BE2C (cell line): ENCODE results near the gene IFI27L1.

Experiments used
- DNase-seq: peaks from one replicate; pipeline ENCODE4 v3.0.0-alpha.2; 2020
- H3K27me3 ChIP-seq: fragments of 250-450 bp; sonication (Bioruptor Pico); 2 replicates; pipeline ENCODE4 v1.5.1; 2020; ENCODE audit warnings: mild to moderate bottlenecking
- H3K36me3 ChIP-seq: fragments of 250-450 bp; sonication (Bioruptor Pico); 2 replicates; pipeline ENCODE4 v1.5.1; 2020; ENCODE audit warnings: mild to moderate bottlenecking
- H3K4me1 ChIP-seq: fragments of 250-450 bp; sonication (Bioruptor Pico); 2 replicates; pipeline ENCODE4 v1.5.1; 2020
- H3K4me3 ChIP-seq: 2 replicates; pipeline ENCODE4 v1.5.1; 2011; ENCODE audit warnings: low read depth, low read length
- H3K9me3 ChIP-seq: fragments of 250-450 bp; sonication (Bioruptor Pico); 2 replicates; pipeline ENCODE4 v1.5.1; 2020
- TF ChIP-seq, protein P1 (sequence below): IDR thresholded peaks from 2 replicates; pipeline ENCODE4 v1.5.1; 2012; ENCODE audit warnings: mild to moderate bottlenecking, low read depth, low read length

Gene IFI27L1

DNA sequence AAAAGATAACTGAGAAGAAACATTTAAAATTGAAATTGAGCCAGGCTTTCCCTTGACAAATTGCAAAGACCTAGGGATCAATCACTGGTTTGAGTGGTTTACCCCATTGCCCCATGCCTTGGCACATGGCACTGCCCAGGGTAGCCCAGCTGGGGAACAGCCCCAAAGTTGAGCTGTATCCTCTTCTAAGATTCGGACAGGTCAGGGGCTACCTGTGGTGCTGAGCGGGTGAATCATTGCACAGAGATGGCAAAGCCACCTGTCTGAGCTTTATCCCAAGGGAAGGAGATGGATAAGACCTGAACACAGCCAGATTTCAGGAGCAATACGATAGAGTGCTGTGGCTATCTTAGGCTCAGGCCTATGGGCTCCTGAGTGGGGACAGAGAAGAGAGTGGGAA lies 41.3 kb downstream of the IFI27L1 start:
- no peaks in the 10 kb centered on the region for H3K27me3 ChIP-seq
- TF ChIP-seq, protein P1, sequence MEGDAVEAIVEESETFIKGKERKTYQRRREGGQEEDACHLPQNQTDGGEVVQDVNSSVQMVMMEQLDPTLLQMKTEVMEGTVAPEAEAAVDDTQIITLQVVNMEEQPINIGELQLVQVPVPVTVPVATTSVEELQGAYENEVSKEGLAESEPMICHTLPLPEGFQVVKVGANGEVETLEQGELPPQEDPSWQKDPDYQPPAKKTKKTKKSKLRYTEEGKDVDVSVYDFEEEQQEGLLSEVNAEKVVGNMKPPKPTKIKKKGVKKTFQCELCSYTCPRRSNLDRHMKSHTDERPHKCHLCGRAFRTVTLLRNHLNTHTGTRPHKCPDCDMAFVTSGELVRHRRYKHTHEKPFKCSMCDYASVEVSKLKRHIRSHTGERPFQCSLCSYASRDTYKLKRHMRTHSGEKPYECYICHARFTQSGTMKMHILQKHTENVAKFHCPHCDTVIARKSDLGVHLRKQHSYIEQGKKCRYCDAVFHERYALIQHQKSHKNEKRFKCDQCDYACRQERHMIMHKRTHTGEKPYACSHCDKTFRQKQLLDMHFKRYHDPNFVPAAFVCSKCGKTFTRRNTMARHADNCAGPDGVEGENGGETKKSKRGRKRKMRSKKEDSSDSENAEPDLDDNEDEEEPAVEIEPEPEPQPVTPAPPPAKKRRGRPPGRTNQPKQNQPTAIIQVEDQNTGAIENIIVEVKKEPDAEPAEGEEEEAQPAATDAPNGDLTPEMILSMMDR, result no peak

DNA sequence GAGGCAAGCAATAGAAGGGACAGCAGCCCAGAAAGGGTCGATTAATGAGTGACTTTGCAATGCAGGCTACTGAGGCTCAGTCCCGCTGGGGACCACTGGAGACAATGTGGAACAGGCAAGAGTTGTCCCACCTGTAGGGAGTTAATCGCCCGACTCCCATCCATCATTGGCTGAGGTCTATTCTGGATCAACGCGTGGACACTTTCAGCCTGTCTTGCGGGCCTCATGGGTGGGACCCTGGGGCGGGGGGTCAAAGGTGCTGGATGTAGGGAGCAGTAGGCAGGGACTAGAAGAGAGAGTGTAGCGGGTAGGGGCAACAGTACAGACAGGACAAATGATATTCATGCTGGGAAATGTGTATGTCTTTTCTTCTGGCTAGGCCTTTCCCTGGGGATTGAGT lies 42.2 kb downstream of the IFI27L1 start:
- H3K36me3 ChIP-seq, result no peaks in the 10 kb centered on the region
- H3K4me3 ChIP-seq, result no peak overlapping the region
- DNase-seq, result no peak
- TF ChIP-seq, protein P1, result no peak
- H3K9me3 ChIP-seq, result no peaks in the 10 kb centered on the region; the same call in none of the 2 replicates
- H3K27me3 ChIP-seq, result no peaks in the 10 kb centered on the region
- H3K4me1 ChIP-seq, result no peaks in the 10 kb centered on the region

More for the DNA sequence above, 41.3 kb downstream of the IFI27L1 start:
- Histone ChIP-seq H3K4me1 (no peaks in the 10 kb centered on the region), H3K9me3 (no peaks in the 10 kb centered on the region; the same call in none of the 2 replicates), H3K4me3 (no peak overlapping the region), H3K36me3 (no peaks in the 10 kb centered on the region)
- DNase-seq, result no peak

DNA sequence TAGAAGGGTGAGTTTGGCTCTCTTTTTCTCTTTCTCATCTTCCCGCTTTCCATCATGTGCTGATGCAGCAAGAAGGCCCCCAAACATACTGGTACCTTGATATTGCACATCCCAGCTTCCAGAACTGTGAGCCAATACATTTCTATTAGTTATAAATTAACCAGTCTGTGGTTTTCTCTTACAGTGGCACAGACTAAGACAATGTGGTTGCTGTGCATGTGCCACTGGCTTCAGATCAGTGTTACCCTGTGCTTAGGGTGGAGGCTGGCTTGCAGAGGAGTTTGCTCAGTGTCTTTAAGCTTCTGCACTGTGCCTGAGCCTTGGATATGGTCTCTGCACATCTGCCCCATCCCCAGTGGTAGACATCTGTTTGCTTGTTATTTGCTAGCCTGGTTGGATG lies 42.8 kb downstream of the IFI27L1 start:
- no peaks in the 10 kb centered on the region for H3K36me3 ChIP-seq
- DNase-seq, result no peak
- H3K4me3 ChIP-seq, result no peak overlapping the region

DNA sequence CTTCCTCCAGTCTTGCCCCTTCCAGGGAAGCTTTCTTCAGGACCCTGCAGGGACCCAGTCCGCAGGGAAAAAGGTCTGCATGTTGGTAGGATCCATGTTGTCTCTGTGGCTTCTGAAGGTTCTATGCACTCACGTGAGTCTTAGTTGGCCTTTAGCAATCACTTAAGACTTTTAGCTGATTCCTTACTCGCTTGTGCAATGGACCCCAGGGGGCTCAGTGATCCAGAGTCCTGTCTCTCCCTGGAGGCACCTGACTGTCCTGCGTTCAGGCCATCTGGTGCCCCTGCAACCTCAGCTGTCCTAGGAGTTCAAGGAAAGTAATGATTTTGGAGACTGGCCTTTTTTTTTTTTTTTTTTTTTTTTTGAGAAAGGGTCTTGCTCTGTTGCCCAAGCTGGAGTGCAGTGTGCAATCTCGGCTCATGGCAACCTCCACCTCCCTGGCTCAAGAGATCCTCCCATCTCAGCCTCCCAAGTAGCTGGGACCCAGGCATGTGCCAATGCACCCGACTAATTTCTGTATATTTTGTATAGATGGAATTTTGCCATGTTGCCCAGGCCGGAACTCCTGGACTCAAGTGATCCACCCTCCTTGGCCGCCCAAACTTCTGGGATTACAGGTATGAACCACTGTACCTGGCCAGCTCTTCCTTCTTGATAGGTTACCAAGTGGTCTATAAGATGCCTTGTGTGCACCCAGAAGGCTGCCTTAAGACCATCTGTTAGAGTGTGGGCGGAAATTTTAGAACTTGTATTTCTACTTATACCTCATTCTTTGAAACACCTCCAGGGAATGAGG lies 43.7 kb downstream of the IFI27L1 start:
- Histone ChIP-seq H3K4me1 (no peaks in the 10 kb centered on the region), H3K27me3 (no peaks in the 10 kb centered on the region), H3K4me3 (no peak overlapping the region), H3K36me3 (no peaks in the 10 kb centered on the region), H3K9me3 (no peaks in the 10 kb centered on the region)
- no peak for DNase-seq
- TF ChIP-seq, protein P1, result no peak

More for the DNA sequence above, 42.8 kb downstream of the IFI27L1 start:
- Histone ChIP-seq H3K27me3 (no peaks in the 10 kb centered on the region), H3K9me3 (no peaks in the 10 kb centered on the region; the same call in none of the 2 replicates), H3K4me1 (no peaks in the 10 kb centered on the region)
- TF ChIP-seq, protein P1, result no peak

DNA sequence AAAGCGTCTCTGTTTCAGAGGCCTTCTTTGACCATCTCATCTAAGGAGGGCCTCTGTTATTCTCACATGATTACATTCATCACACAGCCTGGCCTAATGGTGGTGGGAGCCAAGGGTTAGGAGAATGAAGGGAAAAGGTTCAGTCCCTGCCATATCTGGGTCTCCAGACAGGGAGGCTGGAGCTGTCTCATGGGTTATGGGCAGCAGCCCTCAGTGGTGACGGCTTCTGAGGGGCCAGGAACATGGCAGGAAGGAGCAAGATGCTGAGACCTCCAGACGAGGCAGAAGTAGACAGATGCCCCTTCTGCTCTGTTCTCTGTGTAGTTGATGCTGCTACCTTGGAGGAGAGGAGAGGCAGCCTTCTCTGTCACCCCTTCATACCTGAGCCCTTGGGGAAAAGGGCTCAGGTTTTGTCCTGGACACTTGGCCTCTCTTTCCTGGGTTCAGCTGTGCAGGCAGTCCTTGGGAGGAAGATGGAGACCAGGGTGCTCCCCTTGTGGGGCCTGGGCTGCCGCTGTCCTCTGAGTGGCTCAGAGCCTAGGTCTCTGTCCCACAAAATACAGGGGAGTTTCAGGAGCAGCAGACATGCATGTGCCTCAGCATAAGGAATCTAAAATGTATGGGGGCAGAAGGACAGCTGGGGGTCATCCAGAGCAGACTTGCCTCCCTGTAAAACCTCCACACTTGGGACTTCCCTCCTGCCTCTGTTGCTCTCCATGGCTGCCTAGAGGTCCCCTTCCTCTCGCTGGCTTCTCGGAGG lies 44.7 kb downstream of the IFI27L1 start:
- H3K36me3 ChIP-seq, result no peaks in the 10 kb centered on the region
- no peaks in the 10 kb centered on the region for H3K4me1 ChIP-seq
- H3K9me3 ChIP-seq, result no peaks in the 10 kb centered on the region
- no peak overlapping the region for H3K4me3 ChIP-seq
- H3K27me3 ChIP-seq, result no peaks in the 10 kb centered on the region
- DNase-seq, result no peak
- TF ChIP-seq, protein P1, result no peak

DNA sequence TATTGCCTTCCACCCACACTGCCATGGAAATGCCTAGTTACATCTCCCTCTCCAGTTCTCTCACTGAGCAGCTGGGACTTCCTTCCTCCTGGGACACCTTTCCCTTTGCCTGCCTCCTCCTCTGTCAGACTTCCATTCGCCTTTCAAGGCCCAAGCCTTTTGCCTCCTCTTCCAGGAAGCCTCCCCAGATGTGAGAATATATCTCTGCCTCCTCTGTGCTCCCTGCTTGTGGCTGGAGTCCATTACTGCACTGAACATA lies 45.2 kb downstream of the IFI27L1 start:
- H3K36me3 ChIP-seq, result no peaks in the 10 kb centered on the region
- TF ChIP-seq, protein P1, result no peak
- no peaks in the 10 kb centered on the region for H3K4me1 ChIP-seq
- H3K4me3 ChIP-seq, result no peak overlapping the region
- no peak for DNase-seq
- H3K9me3 ChIP-seq, result no peaks in the 10 kb centered on the region
- no peaks in the 10 kb centered on the region for H3K27me3 ChIP-seq
